ENCODE results near the gene CCDC197.

DNA sequence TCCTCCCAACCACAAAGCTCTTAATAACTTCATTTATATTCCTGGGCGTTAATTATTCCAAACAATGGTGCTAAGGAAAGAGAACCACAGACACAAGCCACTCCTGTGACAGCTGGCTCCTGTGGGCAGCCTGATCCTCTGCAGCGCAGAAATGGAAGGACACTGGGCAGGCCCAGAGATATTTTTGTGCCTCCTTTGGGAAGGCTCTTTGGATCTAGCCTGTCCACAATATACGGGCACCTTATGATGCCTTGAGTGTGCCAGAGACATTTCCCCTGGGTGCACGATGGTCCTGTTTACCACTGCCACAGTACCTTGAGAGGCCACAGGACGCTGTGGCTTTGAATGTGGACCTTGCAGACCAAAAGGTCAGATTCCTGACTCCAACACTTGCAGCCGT lies 22.8 kb upstream of the CCDC197 start:
- TF ChIP-seq, protein P1, sequence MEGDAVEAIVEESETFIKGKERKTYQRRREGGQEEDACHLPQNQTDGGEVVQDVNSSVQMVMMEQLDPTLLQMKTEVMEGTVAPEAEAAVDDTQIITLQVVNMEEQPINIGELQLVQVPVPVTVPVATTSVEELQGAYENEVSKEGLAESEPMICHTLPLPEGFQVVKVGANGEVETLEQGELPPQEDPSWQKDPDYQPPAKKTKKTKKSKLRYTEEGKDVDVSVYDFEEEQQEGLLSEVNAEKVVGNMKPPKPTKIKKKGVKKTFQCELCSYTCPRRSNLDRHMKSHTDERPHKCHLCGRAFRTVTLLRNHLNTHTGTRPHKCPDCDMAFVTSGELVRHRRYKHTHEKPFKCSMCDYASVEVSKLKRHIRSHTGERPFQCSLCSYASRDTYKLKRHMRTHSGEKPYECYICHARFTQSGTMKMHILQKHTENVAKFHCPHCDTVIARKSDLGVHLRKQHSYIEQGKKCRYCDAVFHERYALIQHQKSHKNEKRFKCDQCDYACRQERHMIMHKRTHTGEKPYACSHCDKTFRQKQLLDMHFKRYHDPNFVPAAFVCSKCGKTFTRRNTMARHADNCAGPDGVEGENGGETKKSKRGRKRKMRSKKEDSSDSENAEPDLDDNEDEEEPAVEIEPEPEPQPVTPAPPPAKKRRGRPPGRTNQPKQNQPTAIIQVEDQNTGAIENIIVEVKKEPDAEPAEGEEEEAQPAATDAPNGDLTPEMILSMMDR (IDR thresholded peaks at IDR 0.05), result no peak
- TF ChIP-seq POLR2A (IDR thresholded peaks at IDR 0.05), result no peak

All from prostate gland (tissue), 2 donors.